Activated CD4-positive, CD25-positive, alpha-beta regulatory T cell (primary cell): ENCODE measurements around the gene MAGEC3.
"Not testable (repeated sequence)": the region's sequence is repeated elsewhere in the genome, so short reads cannot be mapped to it uniquely, and the experiment has no call there.

Source experiments
- DNase-seq, 4 experiments: peaks; one replicate each; lab custom pipeline; 2025; lab: John Stamatoyannopoulos, UW

The MAGEC3 gene, protein sequence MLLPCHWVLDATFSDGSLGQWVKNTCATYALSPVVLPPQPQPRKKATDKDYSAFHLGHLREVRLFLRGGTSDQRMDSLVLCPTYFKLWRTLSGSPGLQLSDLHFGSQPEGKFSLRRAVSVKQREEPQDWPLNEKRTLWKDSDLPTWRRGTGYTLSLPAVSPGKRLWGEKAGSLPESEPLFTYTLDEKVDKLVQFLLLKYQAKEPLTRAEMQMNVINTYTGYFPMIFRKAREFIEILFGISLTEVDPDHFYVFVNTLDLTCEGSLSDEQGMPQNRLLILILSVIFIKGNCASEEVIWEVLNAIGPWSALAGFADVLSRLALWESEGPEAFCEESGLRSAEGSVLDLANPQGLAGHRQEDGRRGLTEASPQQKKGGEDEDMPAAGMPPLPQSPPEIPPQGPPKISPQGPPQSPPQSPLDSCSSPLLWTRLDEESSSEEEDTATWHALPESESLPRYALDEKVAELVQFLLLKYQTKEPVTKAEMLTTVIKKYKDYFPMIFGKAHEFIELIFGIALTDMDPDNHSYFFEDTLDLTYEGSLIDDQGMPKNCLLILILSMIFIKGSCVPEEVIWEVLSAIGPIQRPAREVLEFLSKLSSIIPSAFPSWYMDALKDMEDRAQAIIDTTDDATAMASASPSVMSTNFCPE

DNA sequence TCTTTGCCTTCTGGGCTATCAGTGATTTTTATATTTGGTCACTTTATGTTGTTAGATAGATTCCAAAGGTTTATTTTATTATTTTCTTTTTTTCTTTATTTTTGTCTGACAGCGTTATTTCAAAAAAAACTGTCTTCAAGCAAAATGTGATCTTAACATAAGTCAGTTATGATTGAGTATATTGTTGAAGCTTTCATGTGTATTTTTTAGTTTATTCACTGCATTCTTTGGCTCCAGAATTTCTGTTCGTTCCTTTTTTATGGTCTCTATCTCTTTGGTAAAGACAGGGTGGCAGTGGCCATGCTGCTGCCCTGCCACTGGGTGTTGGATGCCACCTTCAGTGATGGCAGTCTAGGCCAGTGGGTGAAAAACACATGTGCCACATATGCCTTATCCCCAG is at the start of gene MAGEC3:
MAGEC3 (plus strand) TSS at position 301 of the 400 bp plus-strand sequence; CDS start at position 301, 0 bp downstream.
- DNase-seq = no peak

DNA sequence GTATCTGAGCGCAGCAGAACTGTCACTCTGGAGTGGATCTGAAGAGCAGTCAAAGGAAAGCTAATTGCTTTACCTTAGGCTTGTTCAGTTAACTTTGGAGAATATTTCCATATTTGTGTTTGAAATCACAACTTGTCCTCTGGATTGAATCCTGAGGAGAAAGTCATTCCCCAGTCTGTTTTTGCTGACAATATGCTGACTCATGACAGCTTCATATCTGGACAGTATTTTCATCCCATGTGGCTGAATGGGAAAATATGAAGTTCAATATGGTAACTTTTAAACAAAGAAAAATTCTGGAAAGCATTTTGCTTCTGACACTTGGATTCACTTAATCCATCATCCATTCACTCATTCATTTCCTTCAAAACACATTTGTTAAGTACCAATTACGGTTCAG is 46.3 kb upstream of the MAGEC3 start:
- no peak for DNase-seq

DNA sequence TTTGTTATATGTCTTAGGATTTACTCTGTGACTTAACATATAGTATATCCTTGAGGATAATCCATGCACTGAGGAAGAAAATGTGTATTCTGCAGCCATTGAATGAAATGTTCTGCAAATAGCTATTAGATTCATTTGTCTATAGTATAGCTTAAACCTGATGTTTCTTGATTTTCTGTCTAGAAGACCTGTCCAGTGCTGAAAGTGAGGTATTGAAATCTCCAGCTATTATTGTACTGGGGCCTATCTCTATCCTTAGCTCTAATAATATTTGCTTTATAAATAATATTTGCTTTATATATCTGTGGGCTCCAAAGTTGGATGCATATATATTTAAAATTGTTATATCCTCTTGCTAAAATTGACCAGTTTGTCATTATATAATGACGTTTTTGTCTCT is 26.7 kb upstream of the MAGEC3 start:
- no peak for DNase-seq

DNA sequence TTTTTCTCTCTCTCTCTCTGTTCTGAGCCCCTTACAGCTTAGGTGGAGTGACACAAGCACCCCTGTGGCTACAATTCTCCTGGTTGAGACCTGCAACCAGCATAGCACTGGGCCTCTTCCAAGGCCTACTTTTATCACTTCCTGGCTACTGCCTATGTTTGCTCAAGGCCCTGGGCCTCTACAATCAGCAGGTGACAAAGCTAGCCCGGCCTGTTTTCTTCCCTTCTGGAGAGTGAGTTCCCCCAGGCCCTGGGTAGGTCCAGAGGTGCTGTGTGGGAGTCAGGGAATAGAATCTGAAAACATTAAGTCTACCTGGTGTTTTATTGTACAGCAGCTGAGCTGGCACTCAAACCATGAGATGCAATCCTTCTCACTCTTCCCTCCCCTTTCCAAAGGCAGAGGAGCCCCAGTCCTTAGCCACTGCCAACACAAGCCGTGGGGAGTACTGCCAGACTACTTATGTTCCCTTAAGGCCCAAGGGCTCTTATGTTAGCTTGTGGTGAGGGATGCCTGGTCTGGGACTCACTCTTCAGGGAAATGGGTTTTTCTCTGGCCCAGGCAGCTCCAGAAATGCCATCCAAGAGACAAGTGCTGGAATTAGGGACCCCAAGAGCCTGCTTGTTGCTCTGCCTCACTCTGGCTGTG is 23.8 kb upstream of the MAGEC3 start:
- no peak for DNase-seq

DNA sequence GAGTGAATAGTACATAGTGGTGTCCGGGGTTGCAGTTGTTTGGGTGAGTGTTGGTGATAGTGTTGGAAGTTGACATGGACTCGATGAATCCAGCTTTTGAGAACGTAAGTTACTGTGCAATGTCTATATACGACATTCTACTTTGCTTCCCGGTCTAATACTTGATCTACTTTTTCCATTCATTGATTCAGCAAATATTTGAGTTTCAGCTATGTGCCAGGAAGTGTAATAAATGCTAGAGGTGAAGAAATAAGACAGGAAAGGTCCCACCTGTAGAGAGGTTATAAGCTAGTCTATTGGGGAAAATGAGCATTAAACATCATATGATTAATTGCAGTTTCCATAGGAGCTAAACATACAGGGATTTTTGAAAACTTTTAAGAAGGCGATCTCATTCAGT is 22.2 kb upstream of the MAGEC3 start:
- no peak for DNase-seq

DNA sequence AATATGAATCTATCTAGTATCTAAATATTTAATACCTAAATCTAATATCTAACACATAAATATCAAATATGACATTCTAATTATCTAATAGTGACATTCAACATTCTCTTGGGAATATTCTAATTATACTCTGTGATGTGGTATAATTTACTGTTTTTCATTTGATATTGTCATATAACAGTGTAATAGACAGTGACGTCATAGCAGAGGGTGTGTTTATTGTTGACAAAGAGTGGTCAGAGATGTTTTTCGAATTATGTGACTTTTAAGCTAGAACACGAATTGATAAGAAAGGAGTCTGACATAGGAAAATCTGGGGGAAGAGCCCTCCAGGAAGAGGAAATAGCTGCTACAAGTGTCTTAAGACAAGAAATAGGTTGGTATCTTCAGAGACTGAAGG is 5.9 kb upstream of the MAGEC3 start:
- no peak for DNase-seq

DNA sequence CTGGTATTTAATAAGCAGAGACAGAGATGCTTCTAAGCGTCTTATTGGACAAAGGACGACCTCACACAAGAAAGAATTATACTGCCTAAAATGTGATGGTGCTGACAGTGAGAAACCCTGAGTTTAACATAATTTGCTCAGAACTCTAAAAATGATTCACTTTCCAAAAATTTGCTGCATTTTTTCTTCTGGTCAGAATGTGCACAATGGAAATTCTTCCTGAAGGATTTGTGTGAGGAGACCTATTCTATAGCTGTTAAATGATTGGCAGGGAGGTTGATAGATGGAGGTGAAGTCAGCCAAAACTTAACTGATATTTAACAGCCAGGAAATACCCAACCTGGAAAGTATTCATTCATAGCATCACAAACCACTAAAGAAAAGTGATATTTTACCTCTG is 1.7 kb downstream of the MAGEC3 start:
- DNase-seq = no peak

DNA sequence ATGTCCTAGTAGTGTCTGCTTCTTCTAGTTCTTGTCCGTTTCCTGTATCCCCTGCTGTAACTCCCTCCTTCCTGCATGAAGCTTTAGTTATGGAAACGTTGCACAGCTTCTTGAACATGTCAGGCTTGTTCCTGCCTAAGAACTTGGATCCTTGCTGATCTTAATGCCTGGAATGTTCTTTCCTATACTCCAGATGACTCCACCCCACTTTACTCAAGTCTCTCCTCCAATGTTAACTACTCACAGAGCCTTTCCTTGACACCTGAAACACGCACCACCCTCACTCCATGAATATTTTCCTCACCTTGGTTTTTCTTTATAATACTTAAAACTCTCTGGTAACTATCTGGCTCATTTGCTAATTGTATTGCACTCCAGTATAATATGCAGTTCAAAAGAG is 19.4 kb downstream of the MAGEC3 start:
- DNase-seq = no peak

DNA sequence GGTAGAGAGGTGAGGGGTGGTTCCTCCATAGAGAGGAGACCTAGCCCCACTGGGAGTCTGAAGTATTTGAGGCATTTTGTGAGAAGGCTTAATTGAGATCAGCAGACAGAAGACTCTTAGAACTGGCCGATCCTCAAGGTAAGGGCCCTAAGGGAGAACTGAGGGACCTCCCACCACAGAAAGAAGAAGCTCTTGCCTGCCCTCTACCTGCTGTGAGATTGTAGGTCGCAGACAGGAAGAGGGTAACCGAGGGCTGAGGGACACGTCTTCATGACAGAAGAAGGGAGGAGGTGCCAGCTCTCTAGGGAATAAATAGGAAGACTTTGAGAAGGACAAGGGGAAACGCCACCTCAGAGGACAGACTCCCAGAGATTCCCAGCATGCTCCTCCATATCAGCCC is 41.5 kb downstream of the MAGEC3 start:
- DNase-seq = no peak

DNA sequence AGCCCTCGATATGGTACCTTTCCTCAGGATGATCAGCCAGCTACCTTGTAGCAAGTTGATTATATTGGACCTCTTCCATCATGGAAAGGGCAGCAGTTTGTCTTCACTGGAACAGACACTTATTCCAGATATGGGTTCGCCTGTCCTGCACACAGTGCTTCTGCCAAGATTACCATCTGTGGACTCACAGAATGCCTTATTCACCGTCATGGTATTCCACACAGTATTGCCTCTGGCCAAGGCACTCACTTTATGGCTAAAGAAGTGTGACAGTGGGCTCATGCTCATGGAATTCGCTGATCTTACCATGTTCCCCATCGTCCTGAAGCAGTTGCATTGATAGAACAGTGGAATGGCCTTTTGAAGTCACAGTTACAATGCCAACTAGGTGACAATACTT is 50.7 kb downstream of the MAGEC3 start:
- DNase-seq = not testable (repeated sequence)

DNA sequence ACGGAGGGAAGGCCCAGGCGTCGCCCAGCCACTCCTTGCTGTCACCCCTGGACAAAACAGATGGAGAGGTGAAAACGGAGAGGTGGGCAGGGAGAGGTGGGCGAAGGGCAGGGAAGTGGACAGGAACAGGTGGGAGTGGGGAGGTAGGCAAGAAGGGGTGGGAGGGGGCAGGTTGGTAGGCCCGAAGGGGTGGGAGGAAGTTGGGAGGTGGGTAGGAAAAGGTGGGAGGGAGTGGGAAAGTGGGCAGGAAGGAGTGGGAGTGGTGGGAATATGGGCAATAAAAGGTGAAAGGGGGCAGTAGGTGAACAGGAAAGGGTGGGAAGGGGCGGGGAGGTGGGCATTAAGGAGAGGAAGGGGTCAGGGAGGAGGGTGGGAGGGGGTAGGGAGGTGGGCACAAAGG is 56.6 kb downstream of the MAGEC3 start:
- no peak for DNase-seq

DNA sequence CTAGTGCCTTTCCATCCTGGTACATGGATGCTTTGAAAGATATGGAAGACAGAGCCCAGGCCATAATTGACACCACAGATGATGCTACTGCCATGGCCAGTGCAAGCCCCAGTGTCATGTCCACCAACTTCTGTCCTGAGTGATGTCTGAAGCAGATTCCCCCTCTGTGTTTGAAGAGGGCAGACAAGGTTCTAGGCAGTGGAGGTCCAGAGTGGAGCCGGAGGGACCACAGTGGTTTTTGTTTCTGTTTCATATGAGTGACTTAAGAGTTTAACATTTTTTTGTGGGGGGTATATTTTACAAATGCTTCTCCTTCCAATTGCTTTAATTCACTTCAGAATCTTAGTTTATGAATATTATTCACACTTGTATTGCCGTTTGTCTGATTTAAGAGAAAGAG is 59.6 kb downstream of the MAGEC3 start:
- no peak for DNase-seq

DNA sequence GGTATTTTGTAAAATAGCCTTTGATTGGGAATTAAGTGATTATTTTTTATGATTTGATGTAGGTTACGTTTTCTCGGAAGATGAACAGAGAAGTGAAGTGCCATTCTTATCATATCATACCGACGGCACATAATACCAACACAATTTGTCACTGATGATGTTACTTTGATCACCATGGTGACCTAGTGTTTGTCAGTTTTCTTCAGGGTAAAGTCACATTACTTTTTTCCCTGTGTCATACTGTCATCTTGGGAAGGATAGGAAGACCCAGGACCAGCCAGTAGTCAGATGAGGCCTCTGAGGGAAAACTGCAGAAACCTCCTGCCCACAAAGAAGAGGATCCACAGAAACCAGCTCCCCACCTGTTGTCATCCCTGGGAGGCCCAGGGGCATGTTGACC is 64.2 kb downstream of the MAGEC3 start:
- DNase-seq = no peak

DNA sequence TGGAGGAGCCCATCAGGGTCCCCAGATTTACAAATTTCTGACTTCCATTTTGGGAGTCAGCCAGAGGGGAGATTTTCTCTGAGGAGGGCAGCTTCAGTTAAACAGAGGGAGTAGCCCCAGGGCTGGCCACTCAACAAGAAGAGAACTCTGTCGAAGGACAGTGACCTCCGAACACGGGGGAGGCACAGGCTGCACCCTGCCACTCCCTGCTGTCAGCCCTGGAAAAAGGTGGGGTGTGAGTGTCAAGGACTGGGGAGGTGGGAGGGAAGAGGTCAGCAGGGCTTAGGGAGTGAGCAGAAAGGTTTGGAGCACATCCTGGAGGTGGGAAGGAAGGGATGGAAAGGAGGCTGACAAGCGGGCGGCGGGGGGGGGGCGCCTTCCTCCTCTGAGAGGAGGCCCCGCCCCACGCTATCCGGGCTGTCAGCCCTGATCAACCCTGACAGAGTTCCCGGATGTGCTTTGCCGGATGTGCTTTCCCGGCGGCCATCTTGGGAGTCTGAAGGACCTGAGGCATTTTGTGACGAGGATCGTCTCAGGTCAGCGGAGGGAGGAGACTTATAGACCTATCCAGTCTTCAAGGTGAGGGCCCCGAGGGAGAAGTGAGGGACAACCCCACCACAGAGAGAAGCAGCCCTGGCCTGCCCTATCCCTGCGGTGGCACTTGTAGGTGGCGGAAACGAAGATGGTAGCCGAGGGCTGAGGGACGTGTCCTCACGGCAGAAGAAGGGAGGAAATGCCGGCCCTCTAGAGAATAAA is 65.5 kb downstream of the MAGEC3 start, which contains the start of gene MAGEC1:
MAGEC1 (plus strand) TSS at position 495 of the 756 bp plus-strand sequence. CDS start 1,179 bp downstream, outside the sequence.
- DNase-seq = no peak

DNA sequence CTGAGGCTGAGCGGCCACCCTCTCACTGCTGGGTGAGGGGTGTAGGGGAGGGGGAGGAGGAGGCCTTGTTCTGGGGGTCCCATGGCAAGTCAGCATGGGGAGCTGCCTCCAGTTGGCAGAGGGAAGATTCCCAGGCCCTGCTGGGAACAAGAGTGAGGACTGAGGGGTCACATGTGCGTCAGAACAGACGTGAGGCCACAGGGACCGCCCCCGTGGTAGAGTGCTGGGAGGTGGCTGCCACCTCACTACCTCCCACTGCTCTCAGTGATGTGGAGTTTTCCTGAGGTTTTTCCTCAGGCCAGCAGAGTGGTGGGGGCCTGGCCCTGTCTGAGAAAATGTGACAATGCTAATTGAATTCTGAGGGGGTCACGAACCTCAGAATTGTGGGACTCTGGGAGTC is 66.1 kb downstream of the MAGEC3 start:
- no peak for DNase-seq

DNA sequence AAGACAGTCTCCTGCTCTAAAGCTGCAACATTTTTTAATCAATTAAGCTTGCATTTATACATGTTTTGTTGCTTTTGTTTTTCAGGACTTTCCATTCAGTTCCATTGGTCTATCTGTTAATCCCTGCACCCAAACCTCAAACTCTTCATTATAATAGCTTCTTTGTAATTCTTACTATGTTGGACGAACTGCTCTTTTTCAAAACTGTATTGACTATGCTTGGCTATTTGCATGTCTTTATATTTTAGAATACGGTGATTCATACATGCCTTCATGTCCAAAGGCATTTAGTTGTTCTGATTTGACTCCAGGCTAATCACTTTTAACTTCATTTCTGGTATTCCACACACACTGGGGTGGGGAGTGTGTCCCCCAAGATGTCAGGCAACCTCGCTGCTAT is 79.7 kb downstream of the MAGEC3 start:
- no peak for DNase-seq

DNA sequence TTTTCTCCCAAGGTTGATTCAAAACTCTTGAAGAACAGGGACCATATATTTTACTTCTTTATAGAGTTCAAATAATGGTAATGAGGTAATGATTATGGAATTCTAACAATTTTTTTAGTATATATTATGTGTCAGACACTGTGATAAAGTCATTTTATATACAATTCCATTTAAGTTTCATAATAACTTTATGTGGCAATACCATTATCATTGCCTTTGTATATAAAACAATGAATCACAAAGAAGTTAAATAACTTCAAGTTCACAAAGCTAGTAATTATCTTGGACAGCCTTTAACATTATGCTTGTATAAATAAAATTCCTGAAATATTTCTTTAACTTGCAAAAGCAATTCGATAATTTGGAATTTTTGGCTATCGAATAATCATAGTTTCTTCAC is 86.2 kb downstream of the MAGEC3 start:
- DNase-seq = no peak

DNA sequence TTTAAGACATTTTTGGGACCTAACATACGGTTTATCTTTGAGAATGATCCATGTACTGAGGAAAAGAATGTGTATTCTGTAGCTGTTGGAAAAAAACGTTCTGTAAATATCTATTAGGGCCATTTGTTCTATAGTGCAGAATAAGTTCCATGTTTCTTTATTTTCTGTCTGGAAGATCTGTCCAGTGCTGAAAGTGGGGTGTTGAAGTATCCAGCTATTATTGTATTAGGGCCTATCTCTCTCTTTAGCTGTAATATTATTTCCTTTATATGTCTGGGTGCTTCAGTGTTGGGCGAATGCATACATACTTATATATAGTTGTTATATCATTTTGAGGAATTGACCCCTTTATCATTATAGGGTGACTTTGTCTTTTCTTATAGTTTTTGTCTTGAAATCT is 90.3 kb downstream of the MAGEC3 start:
- no peak for DNase-seq

DNA sequence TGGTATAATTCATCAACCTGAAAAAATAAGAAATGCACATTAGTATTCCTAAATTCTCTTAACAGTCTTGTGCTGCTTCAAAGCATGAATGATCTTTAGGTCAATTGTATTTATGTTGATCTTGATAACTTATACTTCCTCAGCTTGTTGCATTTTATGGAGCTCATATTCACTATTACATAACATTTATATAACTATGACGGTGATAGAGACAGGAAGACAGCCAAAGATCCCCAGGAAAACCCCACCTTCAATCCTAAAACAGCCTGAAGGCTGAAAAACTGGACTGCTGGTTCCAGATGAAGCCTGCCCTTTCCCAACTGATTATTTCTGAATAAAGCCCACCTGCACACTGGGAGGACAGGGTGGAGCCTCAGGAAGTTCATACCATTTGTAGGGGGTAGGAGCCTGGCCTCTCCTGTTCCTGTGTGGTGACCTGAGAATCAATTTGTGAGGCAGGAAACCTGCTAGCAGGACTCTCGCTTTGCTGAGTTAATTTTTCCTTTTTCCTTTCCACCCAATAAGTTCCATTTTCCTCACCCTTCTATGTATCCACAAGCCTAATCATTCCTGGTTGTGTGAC is 96.0 kb downstream of the MAGEC3 start:
- DNase-seq = no peak

DNA sequence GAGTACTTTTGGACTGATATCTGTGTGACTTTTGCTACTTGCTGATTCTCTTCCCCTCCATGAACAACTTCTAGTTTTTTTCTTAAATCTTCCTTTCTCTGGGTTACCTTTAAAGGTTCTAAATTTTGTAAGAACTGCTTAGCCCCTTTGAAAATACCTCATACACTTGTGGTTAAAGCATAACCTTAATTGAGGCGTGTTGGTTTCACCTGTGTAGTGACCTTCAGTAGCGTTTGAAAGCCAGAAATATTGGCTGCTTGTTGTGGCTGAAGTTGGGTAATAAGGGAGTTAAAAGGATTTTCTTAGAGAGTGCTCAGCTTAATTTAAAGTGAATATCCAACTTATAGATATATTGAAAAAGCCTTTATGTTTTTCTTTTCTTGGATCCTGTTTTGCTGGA is 97.5 kb downstream of the MAGEC3 start:
- no peak for DNase-seq

DNA sequence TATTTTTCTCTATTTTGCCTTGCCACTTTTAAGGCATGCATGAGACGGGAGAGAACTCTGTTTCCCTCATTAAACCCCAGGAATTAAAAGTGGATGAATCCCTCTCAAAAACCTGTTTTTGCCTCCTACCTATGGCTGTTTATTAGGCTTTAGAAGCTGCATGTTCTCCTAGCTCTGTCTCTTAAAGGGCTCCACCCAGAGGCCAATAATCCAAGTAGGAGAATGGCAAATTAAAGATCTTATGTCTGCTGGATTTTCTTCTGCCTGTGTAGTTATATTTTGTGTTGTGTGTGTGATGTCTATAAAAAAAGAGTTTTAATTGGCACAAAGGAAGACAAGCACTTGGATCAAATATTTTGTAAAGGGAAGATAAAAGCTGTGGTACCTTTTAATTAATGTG is 98.0 kb downstream of the MAGEC3 start:
- no peak for DNase-seq

DNA sequence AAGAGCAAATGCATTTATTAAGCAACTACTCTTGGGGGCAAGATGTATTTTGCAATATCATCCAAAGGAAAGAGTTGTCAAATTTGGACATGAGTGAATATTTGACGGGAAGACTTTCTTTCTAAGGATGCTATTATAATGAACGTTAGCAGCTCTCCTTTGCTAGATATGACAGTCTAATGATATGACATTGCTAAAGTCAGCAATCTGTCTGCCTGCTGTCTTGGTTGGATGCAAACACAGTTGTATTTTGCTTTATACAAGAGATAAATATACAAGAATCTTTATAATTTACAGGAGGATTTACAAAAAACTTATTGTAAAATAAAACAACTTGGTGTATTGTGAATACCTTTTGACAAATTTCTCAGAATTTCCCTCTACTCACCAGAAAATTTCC is 103.1 kb downstream of the MAGEC3 start:
- DNase-seq = no peak
